C1 segment of cervical spinal cord (tissue), 14 donors: ENCODE measurements around the gene MACROH2A1.
"Not testable (repeated sequence)": the region's sequence is repeated elsewhere in the genome, so short reads cannot be mapped to it uniquely, and the experiment has no call there.

ENCODE experiments used
- DNase-seq, 14 donors: peaks; one replicate each; lab custom pipeline; 2025; lab: John Stamatoyannopoulos, UW

Gene MACROH2A1

GRCh38 chr5:135379046-135379654, 19.9 kb downstream of the MACROH2A1 start:
- DNase-seq, result no peak

DNA sequence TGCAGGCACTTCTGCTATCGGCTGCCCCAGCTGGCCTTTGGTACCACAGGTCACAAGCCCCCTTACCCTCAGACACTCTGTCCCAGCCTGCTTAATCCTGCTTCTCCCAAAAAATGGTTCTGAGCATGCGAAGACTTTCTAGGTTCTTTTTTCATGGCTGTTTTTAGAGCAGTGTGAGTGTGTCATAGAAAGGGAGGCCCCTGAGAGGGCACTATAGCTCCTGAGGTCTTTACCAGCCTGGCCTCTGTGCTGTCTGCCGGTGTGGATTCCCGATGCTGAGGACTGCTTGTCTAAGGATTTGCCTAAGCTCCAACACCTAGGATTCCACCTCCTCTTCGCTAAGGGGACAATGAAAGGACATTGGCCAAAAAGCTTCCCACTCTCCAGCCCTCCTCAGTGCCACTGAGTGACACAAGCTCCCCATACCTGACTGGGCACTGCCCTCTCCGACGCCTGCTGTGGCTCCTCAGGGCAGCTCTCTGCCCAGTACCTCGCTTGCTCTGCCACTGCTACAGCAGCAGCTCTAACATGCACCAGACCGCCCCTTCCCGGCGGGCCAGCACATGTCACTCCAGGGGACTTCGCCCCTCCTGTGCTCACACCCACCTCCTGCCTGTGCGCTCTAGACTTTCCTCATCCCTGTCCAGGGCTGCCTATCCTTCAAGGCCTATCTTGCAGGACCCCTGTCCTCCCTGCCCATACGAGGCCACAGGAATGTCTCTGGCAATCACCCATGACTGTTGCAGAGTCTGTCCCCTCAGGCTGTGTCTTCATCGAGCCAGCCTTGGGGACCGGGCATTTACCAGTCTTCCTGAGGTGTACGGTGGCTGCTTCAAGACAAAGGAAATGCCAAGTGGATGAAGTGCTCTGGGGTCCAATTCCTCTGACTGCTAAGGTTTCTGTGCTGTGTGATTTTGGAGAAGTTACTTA, 21.0 kb downstream of the MACROH2A1 start:
- DNase-seq, result no peak

DNA sequence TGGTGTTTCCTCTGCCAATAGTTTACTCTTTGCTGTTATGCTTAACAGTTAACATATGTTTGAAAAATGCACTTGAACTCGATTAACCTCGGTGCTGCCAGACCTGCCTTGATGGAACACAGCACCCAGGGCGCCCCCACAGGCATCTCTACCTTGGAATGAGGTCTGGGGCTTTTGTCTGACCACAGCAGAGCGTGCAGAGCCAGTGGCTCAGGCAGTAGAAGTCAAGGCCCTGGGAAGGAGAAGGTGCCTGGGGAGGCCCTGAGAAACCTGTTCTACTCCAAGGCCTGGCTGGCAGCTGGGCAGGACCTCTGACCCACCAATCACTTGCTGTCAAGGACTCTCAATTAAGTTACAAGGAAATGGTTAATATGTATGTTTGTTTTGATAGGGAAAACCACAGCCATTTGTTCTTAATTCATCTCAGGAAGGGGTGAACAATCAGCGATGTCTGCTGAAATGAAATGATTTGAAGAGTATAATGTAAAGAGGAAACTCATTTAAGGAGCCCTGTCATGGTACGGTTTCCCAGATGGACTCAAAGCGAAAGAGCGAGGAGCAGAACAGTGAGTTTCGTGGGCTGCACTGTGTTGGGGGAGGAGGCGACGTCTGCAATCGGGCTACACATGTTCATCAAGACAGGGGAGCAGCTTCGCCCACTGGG, 21.9 kb downstream of the MACROH2A1 start:
- no peak for DNase-seq

- DNase-seq, result peak in 4 of 14 donors; percentile 34 to 49 (median 44)
Measured at GRCh38 chr5:135375040-135375793, 23.8 kb downstream of the MACROH2A1 start.

DNA sequence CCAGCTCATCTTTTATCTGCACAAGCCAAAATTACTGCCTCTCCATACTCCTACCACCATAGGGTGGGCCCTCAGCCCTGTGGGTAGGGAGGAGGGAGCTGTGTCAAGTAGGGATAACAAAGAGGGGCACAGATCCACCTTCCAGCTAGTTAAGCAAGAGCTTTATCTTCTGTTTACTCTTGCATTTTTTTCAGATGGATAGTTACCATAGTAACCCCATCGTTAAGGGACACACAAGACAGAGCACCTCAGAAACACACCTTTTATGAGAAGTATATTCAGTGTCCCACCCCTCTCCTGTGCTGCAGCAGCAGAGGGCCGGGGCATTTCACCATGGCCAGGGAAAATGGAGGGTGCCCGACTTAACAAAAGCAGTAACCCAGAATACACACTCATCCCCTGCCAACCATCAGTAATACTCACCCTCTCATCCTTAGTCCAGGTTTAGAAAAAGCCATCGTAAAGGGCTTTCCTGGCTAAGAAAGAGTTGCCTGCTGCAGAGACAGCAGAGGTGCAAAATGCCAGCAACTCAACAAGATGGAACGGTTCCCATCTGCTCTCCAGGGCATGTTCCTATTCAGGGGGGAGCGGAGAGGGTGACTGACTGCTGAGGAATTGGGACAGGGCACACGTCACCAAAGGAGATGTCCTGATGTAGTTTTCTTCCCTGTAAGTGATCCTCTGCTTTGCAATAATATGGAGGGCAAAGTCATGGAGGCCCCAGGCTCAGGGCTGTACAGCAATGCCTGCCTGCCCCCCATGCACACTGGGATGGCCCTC, 25.1 kb downstream of the MACROH2A1 start:
- peak in 1 of 14 donors; percentile 6 for DNase-seq

DNA sequence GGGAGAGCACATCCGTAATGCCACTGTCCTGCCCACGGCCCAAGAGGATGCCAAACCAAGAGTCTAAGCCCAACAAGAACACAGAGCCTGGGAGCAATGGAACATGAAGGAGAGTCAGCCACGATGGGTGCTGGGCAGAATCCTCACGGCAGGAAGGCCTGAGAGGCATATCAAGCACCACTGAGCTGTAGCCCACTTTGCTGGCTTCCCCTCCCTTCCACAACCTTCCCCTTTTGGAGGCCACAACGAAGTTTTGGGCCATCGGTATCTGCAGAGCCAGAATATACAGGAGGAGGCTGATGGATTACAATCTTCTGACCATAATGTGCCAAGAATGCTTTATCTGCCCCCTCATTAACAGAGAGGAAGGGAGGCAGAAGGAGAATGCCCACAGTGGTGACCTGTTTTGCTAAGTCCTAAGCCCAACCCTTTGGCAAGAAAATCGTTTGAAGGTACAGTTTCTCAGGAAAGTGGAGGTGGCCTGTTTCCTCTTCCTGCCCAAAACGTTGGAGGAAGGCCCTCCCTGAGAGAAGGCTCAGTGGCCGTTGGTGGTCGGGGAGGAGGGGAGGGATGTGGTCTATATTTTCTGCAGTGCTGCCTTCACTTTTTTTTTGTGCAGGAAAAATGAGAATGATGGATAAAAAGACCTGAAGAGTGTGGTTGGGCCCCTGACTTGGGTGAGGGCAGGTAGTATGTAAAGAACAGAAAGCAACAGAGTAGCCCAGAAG, 26.2 kb downstream of the MACROH2A1 start:
- no peak for DNase-seq

DNA sequence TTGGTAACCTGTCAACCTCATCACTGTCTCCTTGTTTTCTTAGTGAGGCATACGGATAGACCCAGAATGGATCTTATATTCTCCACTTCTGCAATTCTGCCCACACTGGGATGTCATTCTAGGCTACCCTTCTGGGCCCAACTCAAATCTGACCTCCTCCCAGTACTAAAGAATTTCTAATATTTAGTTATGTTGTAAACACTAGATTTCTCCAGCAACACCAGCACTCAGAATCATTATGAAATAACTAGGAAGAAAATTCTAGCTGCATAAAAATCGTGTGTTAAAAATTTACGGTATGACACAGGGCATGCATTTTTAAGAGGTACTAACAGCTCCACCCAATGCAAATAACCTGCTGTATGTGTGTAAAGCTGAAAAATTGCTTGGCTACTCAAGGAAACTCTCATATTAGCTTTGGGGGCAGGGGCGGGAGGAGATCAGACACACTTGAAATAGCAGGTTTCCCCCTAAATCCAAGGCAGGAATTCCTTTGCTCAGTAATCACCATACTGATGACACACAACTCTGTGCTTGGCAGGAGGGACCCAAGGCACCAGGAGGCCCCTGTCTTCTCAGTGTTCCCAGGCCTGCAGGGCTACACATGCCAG, 27.3 kb downstream of the MACROH2A1 start:
- no peak for DNase-seq

GRCh38 chr5:135369952-135370351, 29.1 kb downstream of the MACROH2A1 start:
- DNase-seq, result no peak

DNA sequence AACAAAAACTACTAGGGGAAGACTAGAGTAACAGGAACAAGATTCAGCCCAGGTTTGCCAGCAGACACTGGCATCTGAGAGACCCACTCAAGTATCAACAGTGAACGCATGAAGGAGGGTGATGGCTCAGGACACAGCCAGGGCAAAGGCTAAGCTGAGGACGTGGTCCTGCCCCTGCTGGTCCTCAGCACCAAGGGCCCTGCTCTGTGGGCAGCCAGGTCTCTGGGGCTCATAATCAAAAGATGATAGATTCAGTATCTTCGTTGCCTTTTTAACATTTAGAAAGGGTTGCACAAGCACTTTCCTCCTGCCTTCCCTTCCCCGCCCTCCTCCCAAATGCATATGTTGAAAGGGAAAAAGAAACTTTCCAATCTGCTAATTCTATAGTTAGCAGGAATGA, 31.5 kb downstream of the MACROH2A1 start:
- DNase-seq, result no peak

DNA sequence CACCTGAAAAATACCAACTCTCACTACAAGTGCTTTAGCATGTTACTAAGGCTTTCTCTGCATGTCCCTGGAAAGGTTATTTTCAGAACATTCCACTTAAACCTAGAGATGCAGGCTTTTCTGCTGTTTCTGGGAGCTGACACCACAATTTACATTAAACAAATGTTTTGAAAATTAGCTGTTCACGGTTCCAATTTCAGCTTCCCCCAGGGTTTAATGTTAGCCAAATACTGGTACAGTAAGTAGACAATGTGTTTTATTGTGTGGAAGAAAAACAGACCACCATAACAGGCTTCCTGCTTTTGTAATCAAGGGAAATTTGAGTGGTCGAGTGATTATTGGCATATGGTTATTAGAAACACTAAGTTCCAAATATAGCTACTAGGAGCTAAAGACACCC, 32.0 kb downstream of the MACROH2A1 start:
- no peak for DNase-seq

DNA sequence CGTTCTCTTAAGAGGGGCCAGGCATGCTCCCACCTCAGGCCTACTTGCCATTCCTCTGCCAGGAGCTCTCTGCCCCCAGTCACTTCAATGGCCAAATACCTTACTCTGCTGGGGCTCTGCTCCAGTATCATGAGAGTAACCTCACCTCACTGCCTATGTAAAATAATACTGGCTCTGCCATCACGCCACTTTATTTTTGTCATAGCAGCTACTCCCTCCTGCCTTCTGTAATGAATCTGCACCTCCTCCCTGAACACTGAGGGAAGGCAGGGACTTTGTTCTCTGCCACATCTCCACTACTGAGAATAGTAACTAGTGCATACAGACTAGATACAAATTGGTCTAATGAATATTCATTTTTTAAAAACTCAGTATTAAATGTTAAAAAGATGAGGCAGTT, 33.8 kb downstream of the MACROH2A1 start:
- no peak for DNase-seq

GRCh38 chr5:135364421-135365262, 34.4 kb downstream of the MACROH2A1 start:
- no peak for DNase-seq

DNA sequence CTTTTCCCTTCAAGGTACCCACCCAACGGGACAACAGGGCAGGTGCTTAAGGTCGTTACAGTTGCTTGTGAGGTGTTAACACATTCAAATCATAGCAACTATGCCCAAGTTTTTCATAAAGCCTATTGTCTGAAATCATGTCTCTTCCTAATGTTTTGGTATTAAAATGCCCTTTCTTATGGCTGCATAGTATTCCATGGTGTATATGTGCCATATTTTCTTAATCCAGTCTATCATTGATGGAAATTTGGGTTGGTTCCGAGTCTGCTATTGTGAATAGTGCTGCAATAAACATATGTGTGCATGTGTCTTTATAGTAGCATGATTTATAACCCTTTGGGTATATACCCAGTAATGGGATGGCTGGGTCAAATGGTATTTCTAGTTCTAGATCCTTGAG, 35.7 kb downstream of the MACROH2A1 start:
- not testable (repeated sequence) for DNase-seq

GRCh38 chr5:135362102-135362501, 36.9 kb downstream of the MACROH2A1 start:
- DNase-seq, result no peak

DNA sequence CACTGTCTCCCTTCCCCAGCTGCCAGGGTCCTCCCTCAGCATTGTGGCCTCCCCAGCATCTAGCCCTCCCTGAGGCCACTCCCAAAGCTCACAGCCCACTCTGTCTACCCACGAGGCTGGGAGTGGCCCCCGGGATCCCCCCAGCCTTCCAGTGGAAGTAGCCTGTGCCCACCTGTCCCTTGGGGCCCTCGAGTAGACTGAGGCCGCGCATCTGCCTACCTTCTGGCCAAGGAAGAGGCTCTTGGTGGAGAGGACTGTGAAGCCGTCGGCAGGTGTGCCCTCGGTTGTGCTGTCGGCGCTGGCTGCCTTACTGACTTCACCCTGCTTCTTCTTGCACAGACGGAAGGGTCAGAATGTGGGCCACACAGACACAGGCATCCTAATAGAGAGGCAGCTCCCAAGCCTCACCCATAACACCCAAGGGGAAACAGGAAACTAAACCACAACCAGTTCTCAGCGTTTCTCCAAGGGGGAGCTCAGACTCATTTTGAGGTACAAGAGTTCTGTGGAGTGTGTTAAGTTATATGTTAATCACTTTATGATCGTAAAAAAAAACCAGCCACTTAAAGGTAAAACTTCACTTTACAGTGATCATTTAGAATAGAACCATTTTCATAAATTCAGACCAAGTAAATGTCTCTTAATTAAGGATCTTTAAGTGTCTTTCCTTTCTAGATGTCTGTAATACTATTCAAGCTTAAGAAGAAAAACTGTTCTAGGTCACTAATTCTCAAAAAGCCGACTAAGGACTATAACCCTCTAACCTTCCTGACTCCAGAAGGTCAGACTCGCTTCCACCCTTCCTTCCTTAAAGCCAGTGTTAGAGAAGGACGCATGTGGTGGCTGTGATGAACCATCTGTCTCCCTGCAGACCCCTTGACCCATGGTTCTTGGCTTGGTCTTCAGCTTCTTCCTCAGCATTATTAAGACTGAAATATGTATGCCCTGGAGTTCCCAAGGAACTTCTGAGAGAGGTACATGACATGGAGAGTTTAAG, 38.5 kb downstream of the MACROH2A1 start:
- no peak for DNase-seq

- no peak for DNase-seq
Measured at GRCh38 chr5:135359374-135360165, 39.5 kb downstream of the MACROH2A1 start.

- no peak for DNase-seq
Measured at GRCh38 chr5:135357685-135358084, 41.3 kb downstream of the MACROH2A1 start.
